AG04450 (cell line): Measurements from ENCODE around the gene RAB7B. TPM values are rescaled to one million over a fixed set of nuclear protein-coding genes. Genes with fewer than 3 reads are reported as not detected.

Experiments
- CTCF ChIA-PET: fragments of 300-600, 350-600 bp; formaldehyde crosslinking; extraction: SDS; loops from one replicate; lab custom pipeline; 2022; ENCODE audit warnings: antibody characterized with exemption, inconsistent platforms; lab: Charles Lee
- POLR2A ChIA-PET: fragments of 350-600 bp; formaldehyde crosslinking; extraction: SDS; loops from one replicate; lab custom pipeline; 2021; ENCODE audit warnings: antibody characterized with exemption, inconsistent platforms; lab: Yijun Ruan, JAX
- DNase-seq: peaks from one replicate; pipeline ENCODE4 v3.0.0-alpha.2; 2011; ENCODE audit warnings: low read depth, low spot score
- H3K27ac ChIP-seq: one replicate; pipeline ENCODE4 v1.5.1; 2012; ENCODE audit warnings: low read depth, low read length, control low read depth
- H3K27me3 ChIP-seq: one replicate; pipeline ENCODE4 v1.6.0; 2012; ENCODE audit warnings: low read length; ENCODE audit not compliant: control insufficient read depth, insufficient read depth
- H3K4me3 ChIP-seq: 2 replicates; pipeline ENCODE4 v1.5.1; 2011; ENCODE audit warnings: mild to moderate bottlenecking, low read depth, low read length, control low read depth
- H3K9me3 ChIP-seq: 2 replicates; pipeline ENCODE4 v1.5.1; 2012; ENCODE audit warnings: low read length; ENCODE audit not compliant: control insufficient read depth, insufficient read depth
- CTCF ChIP-seq: IDR thresholded peaks from 2 replicates; pipeline ENCODE4 v1.5.1; 2011; ENCODE audit warnings: low read depth, low read length, control low read depth, inconsistent platforms
- polyA plus RNA-seq: library from polyadenylated mRNA; depleted of rRNA; stranded (reverse); fragments of >200 nt; gene quantifications from 2 replicates; pipeline ENCODE4 v1.2.3, GENCODE V29; 2011

RAB7B gene
- polyA plus RNA-seq, 1 experiment: 17.5 TPM

GRCh38 chr1:206048582-206048981, 45.4 kb upstream of the RAB7B start:
- POLR2A ChIA-PET: interaction anchor here (0.5 kb wide), 1 partner anchor 11 kb away, joined by 4 read pairs; no protein-coding TSS in a partner anchor
- Histone ChIP-seq H3K27ac (no peak overlapping the region), H3K27me3 (peaks cover 32% of the 10 kb centered on the region), H3K9me3 (no peaks in the 10 kb centered on the region), H3K4me3 (no peak overlapping the region)
- no peak for DNase-seq
- CTCF ChIA-PET: no interaction called here
- no peak for TF ChIP-seq CTCF

GRCh38 chr1:206047271-206047670, 44.1 kb upstream of the RAB7B start:
- ChIA-PET CTCF (interaction anchor here (0.6 kb wide), 1 partner anchor 497 kb away, joined by 4 read pairs; no protein-coding TSS in a partner anchor), POLR2A (no interaction called here)
- no peak overlapping the region for H3K27ac ChIP-seq
- TF ChIP-seq CTCF: no peak
- no peak overlapping the region for H3K4me3 ChIP-seq
- peaks cover 39% of the 10 kb centered on the region for H3K27me3 ChIP-seq
- no peaks in the 10 kb centered on the region for H3K9me3 ChIP-seq
- no peak for DNase-seq

- Histone ChIP-seq H3K9me3 (no peaks in the 10 kb centered on the region), H3K27me3 (peaks cover 41% of the 10 kb centered on the region), H3K4me3 (no peak overlapping the region), H3K27ac (no peak overlapping the region)
- no peak for DNase-seq
- ChIA-PET CTCF (no interaction called here), POLR2A (no interaction called here)
- TF ChIP-seq CTCF: no peak
Measured at GRCh38 chr1:206041640-206042039, 38.4 kb upstream of the RAB7B start.

- ChIA-PET POLR2A (no interaction called here), CTCF (interaction anchor here (1.2 kb wide), 1 partner anchor 10 kb away, joined by 4 read pairs; no protein-coding TSS in a partner anchor)
- no peak for DNase-seq
- Histone ChIP-seq H3K27me3 (peaks cover 43% of the 10 kb centered on the region), H3K27ac (no peak overlapping the region), H3K9me3 (no peaks in the 10 kb centered on the region), H3K4me3 (no peak overlapping the region)
- TF ChIP-seq CTCF: no peak
Measured at GRCh38 chr1:206040328-206040727, 37.1 kb upstream of the RAB7B start.

- POLR2A ChIA-PET: no interaction called here
- CTCF ChIA-PET: interaction anchor here (1.2 kb wide), 1 partner anchor 9 kb away, joined by 4 read pairs; no protein-coding TSS in a partner anchor
- Histone ChIP-seq H3K9me3 (no peaks in the 10 kb centered on the region), H3K27me3 (peaks cover 53% of the 10 kb centered on the region), H3K4me3 (no peak overlapping the region), H3K27ac (no peak overlapping the region)
- no peak for DNase-seq
- no peak for TF ChIP-seq CTCF
Measured at GRCh38 chr1:206039046-206039973, 36.1 kb upstream of the RAB7B start.
